HG02973 (cell line): ENCODE results near the gene RALGAPA2.
A peak's percentile ranks its signal among the peaks of the same experiment; 100 is the strongest.

ENCODE experiments used
- ATAC-seq: cut with Tn5 transposase; IDR thresholded peaks from one replicate; pipeline ENCODE4 v1.9.1; 2021; ENCODE audit warnings: moderate library complexity; ENCODE audit not compliant: unreplicated experiment

The RALGAPA2 gene

GRCh38 chr20:20712474-20713243 is at the start of gene RALGAPA2:
RALGAPA2 (minus strand) TSS chr20:20712644; CDS start chr20:20712480, 164 bp downstream.
- ATAC-seq, result peak; percentile 91

GRCh38 chr20:20761301-20761700 is 48.9 kb upstream of the RALGAPA2 start:
- no peak for ATAC-seq

GRCh38 chr20:20759132-20759531 is 46.7 kb upstream of the RALGAPA2 start:
- ATAC-seq, result no peak

- no peak for ATAC-seq
Observed at GRCh38 chr20:20755674-20756319, 43.4 kb upstream of the RALGAPA2 start.

GRCh38 chr20:20755231-20755630 is 42.8 kb upstream of the RALGAPA2 start:
- ATAC-seq, result no peak

GRCh38 chr20:20754714-20755113 is 42.3 kb upstream of the RALGAPA2 start:
- ATAC-seq, result no peak

- ATAC-seq, result no peak
Observed at GRCh38 chr20:20752712-20753111, 40.3 kb upstream of the RALGAPA2 start.

GRCh38 chr20:20747298-20747697 is 34.9 kb upstream of the RALGAPA2 start:
- ATAC-seq, result no peak

- ATAC-seq, result no peak
Observed at GRCh38 chr20:20744170-20744725, 31.8 kb upstream of the RALGAPA2 start.

- no peak for ATAC-seq
Observed at GRCh38 chr20:20743511-20744169, 31.2 kb upstream of the RALGAPA2 start.

GRCh38 chr20:20741087-20742045 is 28.9 kb upstream of the RALGAPA2 start:
- ATAC-seq, result no peak

GRCh38 chr20:20740541-20740940 is 28.1 kb upstream of the RALGAPA2 start:
- ATAC-seq, result no peak

GRCh38 chr20:20737158-20737557 is 24.7 kb upstream of the RALGAPA2 start:
- ATAC-seq, result no peak

- ATAC-seq, result no peak
Observed at GRCh38 chr20:20736303-20736702, 23.9 kb upstream of the RALGAPA2 start.

- no peak for ATAC-seq
Observed at GRCh38 chr20:20734475-20734948, 22.1 kb upstream of the RALGAPA2 start.

GRCh38 chr20:20733943-20734342 is 21.5 kb upstream of the RALGAPA2 start:
- no peak for ATAC-seq

GRCh38 chr20:20732641-20733040 is 20.2 kb upstream of the RALGAPA2 start:
- ATAC-seq, result no peak

GRCh38 chr20:20731945-20732296 is 19.5 kb upstream of the RALGAPA2 start:
- no peak for ATAC-seq

- no peak for ATAC-seq
Observed at GRCh38 chr20:20731000-20731944, 18.8 kb upstream of the RALGAPA2 start.
